GM19372 (cell line): Measurements from ENCODE around the gene ERP27.

ENCODE experiments used
- ATAC-seq: cut with Tn5 transposase; IDR thresholded peaks from one replicate; pipeline ENCODE4 v1.9.1; 2021; ENCODE audit warnings: mild to moderate bottlenecking, low read depth, moderate library complexity; ENCODE audit not compliant: unreplicated experiment

The ERP27 gene

DNA sequence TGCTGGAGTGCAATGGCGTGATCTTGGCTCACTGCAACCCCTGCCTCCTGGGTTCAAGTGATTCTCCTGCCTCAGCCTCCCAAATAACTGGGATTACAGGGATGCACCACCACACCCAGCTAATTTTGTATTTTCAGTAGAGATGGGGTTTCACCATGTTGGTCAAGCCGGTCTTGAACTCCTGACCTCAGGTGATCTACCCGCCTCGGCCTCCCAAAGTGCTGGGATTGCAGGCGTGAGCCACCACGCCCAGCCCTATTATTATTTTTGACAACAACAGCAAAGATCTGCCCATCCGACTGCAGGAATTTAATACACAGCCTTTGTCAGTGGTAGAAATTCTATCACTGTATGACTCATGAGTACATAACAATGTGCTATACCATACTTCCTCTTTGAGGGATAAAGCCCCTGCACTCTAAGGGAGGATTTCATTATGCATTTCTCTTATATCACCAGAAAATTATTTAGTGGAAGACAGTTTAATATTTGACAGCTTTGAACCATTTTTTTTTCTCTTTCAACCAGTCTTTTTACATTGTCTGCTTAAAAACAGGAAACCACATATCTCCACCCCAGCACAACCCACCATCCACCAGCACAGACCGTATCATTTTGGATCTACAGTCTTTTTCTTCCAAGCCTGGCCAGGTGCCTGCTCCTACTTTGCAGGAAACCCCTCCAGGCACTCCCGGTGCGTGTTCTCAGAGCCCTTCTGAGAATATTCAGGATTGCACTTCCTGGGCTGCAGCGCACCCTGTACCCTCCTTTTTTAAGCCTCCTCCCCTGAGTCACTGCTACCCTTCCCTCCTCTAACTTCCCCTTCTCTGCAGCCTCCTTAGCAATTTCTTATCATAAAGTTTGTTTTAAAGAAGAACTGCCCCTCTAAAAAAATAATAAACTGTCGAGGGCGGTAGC is 22.5 kb upstream of the ERP27 start:
- ATAC-seq, result peak; percentile 26

DNA sequence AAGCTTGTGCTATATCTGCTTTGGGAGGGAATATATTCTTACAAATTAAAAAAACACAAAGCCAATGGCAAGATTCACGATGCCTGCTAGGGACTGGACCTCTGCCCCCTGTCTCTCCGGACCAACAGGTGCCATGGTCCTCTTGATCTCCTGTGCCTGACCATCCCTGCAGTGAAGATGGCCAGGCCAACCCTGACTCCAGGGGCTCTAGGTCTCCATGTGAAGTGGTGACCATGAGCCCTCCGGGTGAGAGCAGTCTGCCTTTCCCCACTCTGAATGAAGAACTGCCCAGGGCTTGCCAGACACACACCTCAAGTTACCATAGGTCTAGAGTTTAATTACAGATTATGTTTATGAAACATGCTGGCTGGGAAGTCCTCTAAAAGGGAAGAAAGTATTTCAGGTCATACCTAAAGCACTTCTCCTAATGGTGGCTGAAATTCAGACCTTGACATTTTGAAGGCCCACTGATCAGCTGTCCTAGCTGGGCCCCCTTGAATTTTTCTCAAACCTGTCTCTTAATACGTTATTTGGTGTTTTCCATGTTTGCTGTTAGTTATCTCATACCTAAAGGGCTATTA is 21.7 kb upstream of the ERP27 start:
- no peak for ATAC-seq

GRCh38 chr12:14959463-14959862 is 21.1 kb upstream of the ERP27 start:
- ATAC-seq, result no peak

- no peak for ATAC-seq
Observed at GRCh38 chr12:14959126-14959440, 20.7 kb upstream of the ERP27 start.

DNA sequence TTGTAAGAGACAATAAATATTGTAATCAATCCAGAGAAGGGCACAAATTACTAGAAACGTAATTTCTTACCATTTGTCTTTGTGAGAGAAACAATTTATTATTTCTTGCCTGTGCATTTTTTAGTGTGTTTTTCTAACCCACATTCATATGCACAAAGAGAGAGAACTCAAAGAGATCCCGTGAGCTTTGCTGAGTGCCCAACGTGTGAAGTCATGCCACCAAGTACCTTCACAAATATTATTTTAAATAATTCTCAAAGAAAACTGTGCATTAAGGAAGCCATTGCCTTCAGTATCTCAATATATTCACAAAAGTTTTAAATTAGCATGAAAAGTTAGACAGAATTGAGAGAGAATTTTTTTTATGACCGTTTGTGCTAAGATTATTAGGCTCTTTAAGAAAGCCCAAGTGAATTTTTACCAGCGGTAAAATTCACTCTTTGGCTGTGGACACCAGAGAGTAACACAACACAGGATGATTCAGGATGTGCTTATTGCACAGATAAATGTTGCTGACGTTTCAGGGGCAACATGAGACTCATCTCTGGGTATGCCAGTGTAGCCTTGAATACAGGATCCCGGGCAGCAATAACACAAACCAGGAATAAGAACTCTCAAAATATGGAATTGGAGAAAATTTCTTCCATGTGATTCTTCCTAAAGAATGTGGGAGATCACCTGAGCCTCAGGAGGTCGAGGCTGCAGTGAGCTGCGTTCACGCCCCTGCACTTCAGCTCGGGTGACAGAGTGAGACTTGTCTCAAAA is 20.2 kb upstream of the ERP27 start:
- no peak for ATAC-seq

- no peak for ATAC-seq
Observed at GRCh38 chr12:14957551-14958168, 19.3 kb upstream of the ERP27 start.

GRCh38 chr12:14956905-14957304 is 18.6 kb upstream of the ERP27 start:
- ATAC-seq, result no peak

- ATAC-seq, result no peak
Observed at GRCh38 chr12:14956024-14956891, 17.9 kb upstream of the ERP27 start.

DNA sequence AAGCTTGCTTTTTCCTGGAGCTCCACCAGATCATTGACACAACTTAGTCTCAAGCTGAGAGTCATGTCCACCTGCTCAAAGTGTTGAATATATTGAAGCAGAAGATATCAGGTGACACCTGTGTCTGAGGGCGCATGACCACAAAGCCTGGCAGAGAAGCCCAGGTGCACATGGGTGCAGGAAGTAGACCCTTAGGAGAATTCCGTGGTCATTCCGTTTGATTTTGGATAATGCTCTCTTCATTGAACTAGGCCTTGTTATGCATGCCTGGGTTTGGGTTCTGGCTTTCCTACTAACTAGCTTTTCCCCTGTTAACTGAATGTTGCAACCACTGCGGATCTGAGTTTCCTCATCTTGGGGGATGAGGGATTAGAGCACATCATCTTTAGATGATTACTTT is 15.9 kb upstream of the ERP27 start:
- ATAC-seq, result no peak

GRCh38 chr12:14953752-14954151 is 15.4 kb upstream of the ERP27 start:
- no peak for ATAC-seq

GRCh38 chr12:14952299-14952921 is 14.1 kb upstream of the ERP27 start:
- peak; percentile 44 for ATAC-seq

DNA sequence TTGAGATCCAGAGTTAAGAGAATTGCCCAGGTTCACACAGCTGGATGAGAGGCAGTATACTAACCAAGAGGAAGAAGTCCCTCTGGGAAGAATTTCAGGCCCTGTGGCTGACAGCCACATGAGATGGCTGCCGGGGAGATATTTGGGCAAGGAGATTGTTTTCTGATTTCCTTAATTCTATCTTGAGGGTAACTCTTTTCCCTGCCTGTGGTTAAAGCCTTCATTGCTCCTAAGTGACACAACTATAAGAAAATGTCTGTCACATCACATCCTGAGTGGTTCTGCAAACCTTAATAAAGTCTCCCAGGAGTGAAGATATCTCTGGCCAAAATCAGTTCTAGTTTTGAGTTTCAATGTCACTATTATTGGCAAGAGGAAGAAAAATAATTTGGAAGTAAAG is 13.5 kb upstream of the ERP27 start:
- no peak for ATAC-seq

- ATAC-seq, result no peak
Observed at GRCh38 chr12:14950982-14951746, 12.8 kb upstream of the ERP27 start.

GRCh38 chr12:14950421-14950820 is 12.1 kb upstream of the ERP27 start:
- no peak for ATAC-seq

- no peak for ATAC-seq
Observed at GRCh38 chr12:14949631-14950030, 11.3 kb upstream of the ERP27 start.

GRCh38 chr12:14948672-14949071 is 10.3 kb upstream of the ERP27 start:
- peak; percentile 91 for ATAC-seq

DNA sequence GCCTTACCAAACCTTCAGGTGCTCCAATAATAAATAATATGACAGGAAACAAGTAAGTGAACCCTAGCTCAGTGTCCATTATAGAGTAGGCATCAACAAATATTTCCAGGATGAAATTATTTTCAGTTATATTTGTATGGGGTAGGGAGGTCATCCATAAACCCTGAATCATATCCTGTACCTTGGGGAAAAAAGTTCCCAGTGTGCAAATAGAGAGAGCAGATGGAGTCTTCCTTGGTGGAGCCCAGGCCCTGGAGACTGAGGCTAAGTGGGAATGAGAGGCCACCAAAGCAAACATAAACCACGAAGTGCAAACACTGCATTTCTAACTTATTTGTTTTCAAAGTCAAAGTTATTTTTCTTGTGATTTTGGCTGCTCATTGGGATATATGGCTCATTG is 8.5 kb upstream of the ERP27 start:
- no peak for ATAC-seq

DNA sequence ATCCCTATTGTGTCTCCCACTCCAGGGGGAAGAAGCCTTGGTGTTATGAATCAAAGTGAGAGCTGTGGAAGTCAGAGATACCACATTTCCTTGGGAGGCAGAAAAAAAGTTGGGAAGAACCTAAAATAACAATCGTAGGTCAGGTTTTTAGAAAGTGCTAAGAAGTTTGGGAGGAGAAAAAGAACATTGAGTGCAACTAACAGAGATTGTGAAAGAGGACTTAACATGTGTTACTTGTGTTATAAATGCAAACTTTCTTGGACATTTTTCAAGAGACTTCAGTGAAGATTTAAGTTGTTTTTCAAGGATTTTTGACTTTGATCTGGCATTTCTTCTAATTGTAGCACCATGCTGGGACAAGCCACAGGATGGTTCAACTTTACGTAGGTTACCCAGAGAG is 7.8 kb upstream of the ERP27 start:
- ATAC-seq, result no peak
